ENCODE results near the gene MRLN.
"Not testable (repeated sequence)": the region's sequence is repeated elsewhere in the genome, so short reads cannot be mapped to it uniquely, and the experiment has no call there.

Gene MRLN

DNA sequence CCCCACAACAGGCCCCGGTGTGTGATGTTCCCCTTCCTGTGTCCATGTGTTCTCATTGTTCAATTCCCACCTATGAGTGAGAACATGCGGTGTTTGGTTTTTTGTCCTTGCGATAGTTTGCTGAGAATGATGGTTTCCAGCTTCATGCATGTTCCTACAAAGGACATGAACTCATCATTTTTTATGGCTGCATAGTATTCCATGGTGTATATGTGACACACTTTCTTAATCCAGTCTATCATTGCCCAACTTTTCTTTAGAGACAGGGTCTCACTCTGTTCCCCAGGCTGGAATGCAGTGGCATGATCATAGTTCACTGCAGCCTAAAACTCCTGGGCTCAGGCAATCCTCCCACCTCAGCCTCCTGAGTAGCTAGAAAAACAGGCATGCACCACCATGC is 32.2 kb upstream of the MRLN start:
- not testable (repeated sequence) for DNase-seq

GRCh38 chr10:59781511-59781910 is 28.3 kb upstream of the MRLN start:
- Histone ChIP-seq H3K27me3 (ENCODE audit: insufficient read depth, low read depth, severe bottlenecking) (no peaks in the 10 kb centered on the region), H3K4me3 (ENCODE audit: low read depth, low read length) (no peak overlapping the region), H3K27ac (no peak overlapping the region), H3K9me3 (ENCODE audit: severe bottlenecking) (peaks cover 6% of the 10 kb centered on the region), H3K36me3 (no peaks in the 10 kb centered on the region)
- no peak for DNase-seq
- TF ChIP-seq CTCF (IDR thresholded peaks at IDR 0.05; ENCODE audit: low read depth, low read length) = no peak

More for the DNA sequence above, 32.2 kb upstream of the MRLN start:
- H3K36me3 ChIP-seq; H3K27me3 ChIP-seq (ENCODE audit: insufficient read depth, low read depth, severe bottlenecking); H3K4me3 ChIP-seq (ENCODE audit: low read depth, low read length); H3K27ac ChIP-seq; H3K9me3 ChIP-seq (ENCODE audit: severe bottlenecking): not testable (repeated sequence)

- no peak for DNase-seq
- no peak for TF ChIP-seq CTCF (IDR thresholded peaks at IDR 0.05; ENCODE audit: low read depth, low read length)
- H3K4me3 ChIP-seq (ENCODE audit: low read depth, low read length) = no peak overlapping the region
- no peak overlapping the region for H3K27ac ChIP-seq
- H3K27me3 ChIP-seq (ENCODE audit: insufficient read depth, low read depth, severe bottlenecking) = no peaks in the 10 kb centered on the region
- H3K36me3 ChIP-seq = no peaks in the 10 kb centered on the region
- peaks cover 6% of the 10 kb centered on the region for H3K9me3 ChIP-seq (ENCODE audit: severe bottlenecking)
These were observed 26.7 kb upstream of the MRLN start for GRCh38 chr10:59779756-59780533.

GRCh38 chr10:59774451-59774850 is 21.2 kb upstream of the MRLN start:
- peaks cover 9% of the 10 kb centered on the region for H3K9me3 ChIP-seq (ENCODE audit: severe bottlenecking)
- TF ChIP-seq CTCF (IDR thresholded peaks at IDR 0.05; ENCODE audit: low read depth, low read length) = no peak
- no peak for DNase-seq

GRCh38 chr10:59773088-59773487 is 19.8 kb upstream of the MRLN start:
- no peak for DNase-seq
- Histone ChIP-seq H3K4me3 (ENCODE audit: low read depth, low read length) (no peak overlapping the region), H3K9me3 (ENCODE audit: severe bottlenecking) (peaks cover 9% of the 10 kb centered on the region), H3K27me3 (ENCODE audit: insufficient read depth, low read depth, severe bottlenecking) (no peaks in the 10 kb centered on the region), H3K36me3 (no peaks in the 10 kb centered on the region), H3K27ac (no peak overlapping the region)
- no peak for TF ChIP-seq CTCF (IDR thresholded peaks at IDR 0.05; ENCODE audit: low read depth, low read length)

More at GRCh38 chr10:59774451-59774850, 21.2 kb upstream of the MRLN start:
- Histone ChIP-seq H3K27me3 (ENCODE audit: insufficient read depth, low read depth, severe bottlenecking) (no peaks in the 10 kb centered on the region), H3K4me3 (ENCODE audit: low read depth, low read length) (no peak overlapping the region), H3K36me3 (no peaks in the 10 kb centered on the region), H3K27ac (no peak overlapping the region)

DNA sequence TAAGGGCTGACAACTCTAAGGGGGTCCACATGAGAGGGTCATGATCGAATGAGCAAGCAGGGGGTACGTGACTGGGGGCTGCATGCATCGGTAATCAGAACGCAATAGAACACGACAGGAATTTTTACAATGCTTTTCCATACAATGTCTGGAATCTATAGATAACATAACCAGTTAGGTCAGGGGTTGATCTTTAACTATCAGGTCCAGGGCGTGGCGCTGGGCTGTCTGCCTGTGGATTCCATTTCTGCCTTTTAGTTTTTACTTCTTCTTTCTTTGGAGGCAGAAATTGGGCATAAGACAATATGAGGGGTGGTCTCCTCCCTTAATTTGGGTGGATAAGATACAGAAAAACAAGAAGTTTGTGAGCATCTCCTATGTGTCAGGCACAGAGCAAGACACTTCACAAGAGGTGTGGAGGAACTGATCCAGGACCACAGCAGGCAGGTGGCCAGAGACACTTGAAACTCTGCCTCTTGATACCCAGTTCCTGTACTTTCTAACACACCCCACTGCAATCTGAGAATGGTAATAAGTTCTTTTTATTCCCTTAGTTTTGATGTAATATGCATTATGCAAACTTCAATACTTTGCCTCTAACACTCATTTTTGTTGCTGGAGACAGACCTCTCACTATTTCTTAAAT is 18.0 kb upstream of the MRLN start:
- no peaks in the 10 kb centered on the region for H3K36me3 ChIP-seq
- DNase-seq = no peak
- H3K27me3 ChIP-seq (ENCODE audit: insufficient read depth, low read depth, severe bottlenecking) = no peaks in the 10 kb centered on the region
- no peak overlapping the region for H3K4me3 ChIP-seq (ENCODE audit: low read depth, low read length)
- H3K27ac ChIP-seq = no peak overlapping the region
- no peak for TF ChIP-seq CTCF (IDR thresholded peaks at IDR 0.05; ENCODE audit: low read depth, low read length)
- peaks cover 4% of the 10 kb centered on the region for H3K9me3 ChIP-seq (ENCODE audit: severe bottlenecking)
